Measurements from ENCODE around the gene SERTAD4. TPM values are rescaled to one million over a fixed set of nuclear protein-coding genes. Genes with fewer than 3 reads are reported as not detected.
A peak's percentile ranks its signal among the peaks of the same experiment; 100 is the strongest.
"Not testable (repeated sequence)": the region's sequence is repeated elsewhere in the genome, so short reads cannot be mapped to it uniquely, and the experiment has no call there.

SERTAD4 gene
- 5.2 TPM for polyA plus RNA-seq (2013, experiment 1 of 2; ENCODE audit: insufficient read length)
- polyA plus RNA-seq (2013, experiment 2 of 2; ENCODE audit: insufficient read length) = 4.5 TPM

GRCh38 chr1:210232511-210233215 lies at the start of gene SERTAD4:
TSS of gene SERTAD4 (plus strand) at chr1:210232796. CDS start at chr1:210237961, 5,165 bp downstream.
- peak; percentile 38 for DNase-seq

- DNase-seq = no peak
Observed at GRCh38 chr1:210185063-210185462, 47.5 kb upstream of the SERTAD4 start.

GRCh38 chr1:210187849-210188606 lies 44.6 kb upstream of the SERTAD4 start:
- peak; percentile 81 for DNase-seq

GRCh38 chr1:210189426-210189825 lies 43.2 kb upstream of the SERTAD4 start:
- DNase-seq = no peak

- DNase-seq = no peak
Observed at GRCh38 chr1:210195635-210196160, 36.9 kb upstream of the SERTAD4 start.

GRCh38 chr1:210196266-210196665 lies 36.3 kb upstream of the SERTAD4 start:
- not testable (repeated sequence) for DNase-seq

- no peak for DNase-seq
Observed at GRCh38 chr1:210198840-210199239, 33.8 kb upstream of the SERTAD4 start.

- DNase-seq = no peak
Observed at GRCh38 chr1:210200124-210200736, 32.4 kb upstream of the SERTAD4 start.

- DNase-seq = peak; percentile 37
Observed at GRCh38 chr1:210201681-210202080, 30.9 kb upstream of the SERTAD4 start.

GRCh38 chr1:210207597-210208450 lies 24.8 kb upstream of the SERTAD4 start:
- DNase-seq = no peak

GRCh38 chr1:210213335-210213734 lies 19.3 kb upstream of the SERTAD4 start:
- DNase-seq = no peak

- DNase-seq = no peak
Observed at GRCh38 chr1:210214573-210215409, 17.8 kb upstream of the SERTAD4 start.

- no peak for DNase-seq
Observed at GRCh38 chr1:210217482-210217881, 15.1 kb upstream of the SERTAD4 start.

GRCh38 chr1:210218047-210218446 lies 14.5 kb upstream of the SERTAD4 start:
- DNase-seq = peak; percentile 30

- DNase-seq = no peak
Observed at GRCh38 chr1:210222340-210223006, 10.1 kb upstream of the SERTAD4 start.

- DNase-seq = no peak
Observed at GRCh38 chr1:210223226-210223904, 9.2 kb upstream of the SERTAD4 start.

GRCh38 chr1:210228158-210228557 lies 4.4 kb upstream of the SERTAD4 start:
- DNase-seq = no peak

GRCh38 chr1:210230149-210230695 lies 2.4 kb upstream of the SERTAD4 start:
- no peak for DNase-seq

GRCh38 chr1:210231846-210232510 lies 618 bp upstream of the SERTAD4 start:
- DNase-seq = peak; percentile 42
